NCI-H1417 treated with DMSO at 0.1 percent for 48 hours (cell line): ENCODE measurements around the gene ZNF436.

Source experiments
- DNase-seq: peaks from one replicate; lab custom pipeline; 2025; lab: John Stamatoyannopoulos, UW

Gene ZNF436

DNA sequence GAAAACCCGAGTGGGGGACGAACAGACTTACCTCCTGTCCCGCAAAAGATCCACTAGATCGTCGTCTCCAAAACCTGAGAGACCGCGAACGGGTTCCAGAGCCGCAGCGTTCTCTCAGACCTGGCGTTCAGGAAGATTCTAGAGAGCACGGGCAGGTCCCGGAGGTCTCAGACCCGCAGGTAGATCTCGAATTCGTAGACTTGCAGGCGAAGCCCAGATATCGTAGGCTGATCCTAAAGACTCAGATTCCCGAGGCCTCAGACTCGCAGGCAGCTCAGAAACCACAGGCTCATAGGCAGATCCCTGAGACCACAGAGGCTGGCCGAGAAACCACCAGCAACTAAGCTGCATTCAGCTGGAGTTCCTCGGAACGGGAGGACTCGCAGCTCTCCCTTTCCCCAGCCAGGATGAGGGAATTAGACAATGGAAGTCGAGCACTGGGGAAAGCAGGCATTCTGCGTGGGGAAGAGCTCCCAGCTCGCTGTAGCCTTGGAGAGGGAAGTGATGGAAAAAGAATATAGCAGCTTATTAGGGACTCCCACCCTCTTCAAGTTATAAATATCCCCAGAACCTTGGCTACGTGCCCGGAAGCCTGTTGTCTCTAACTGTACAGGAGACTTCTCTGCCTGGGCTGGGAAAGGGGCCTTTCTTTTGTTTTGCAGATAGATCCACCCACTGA lies at the start of gene ZNF436:
Gene ZNF436, minus strand, starts transcription at position 502 of the 679 bp plus-strand sequence. CDS start 1,831 bp downstream, outside the sequence.
- DNase-seq, result peak; percentile 60

DNA sequence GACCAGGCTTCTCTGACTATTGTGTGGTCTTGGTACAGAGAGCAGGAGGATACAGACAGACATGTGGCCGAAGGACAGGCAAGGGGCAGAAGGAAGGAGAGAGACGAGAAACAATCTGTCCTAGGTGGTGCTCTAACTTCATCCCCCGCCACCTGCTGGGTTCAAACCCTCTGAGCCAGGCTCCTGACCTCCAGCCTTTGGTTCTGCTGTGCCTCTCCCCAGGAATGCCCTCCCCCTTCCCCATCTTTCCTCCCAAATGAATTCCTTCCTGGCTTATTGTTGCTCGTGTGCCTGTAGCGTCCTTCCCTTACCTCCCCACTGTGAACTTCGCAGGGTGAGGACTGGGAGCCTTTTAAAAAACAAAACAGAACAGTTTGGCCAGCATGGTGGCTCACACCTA lies 49.5 kb upstream of the ZNF436 start:
- no peak for DNase-seq

DNA sequence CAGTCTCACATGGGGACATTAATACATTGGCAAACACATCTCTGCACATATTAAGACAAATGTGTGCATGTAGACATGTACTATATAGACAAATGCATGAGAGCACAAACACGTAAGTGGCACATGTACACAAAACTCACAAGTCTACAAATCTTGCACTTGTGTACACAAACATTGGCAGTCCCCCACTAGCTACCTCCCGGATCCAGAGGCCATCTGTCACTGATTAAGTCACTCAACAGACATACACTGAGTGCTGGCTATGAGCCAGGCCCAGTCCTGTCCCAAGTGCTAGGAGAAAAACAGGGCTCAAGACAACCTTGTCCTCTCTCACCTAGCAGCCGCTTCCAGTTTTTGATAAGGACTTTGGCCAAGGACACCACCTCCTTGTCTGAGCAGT lies 47.9 kb upstream of the ZNF436 start:
- DNase-seq, result no peak

DNA sequence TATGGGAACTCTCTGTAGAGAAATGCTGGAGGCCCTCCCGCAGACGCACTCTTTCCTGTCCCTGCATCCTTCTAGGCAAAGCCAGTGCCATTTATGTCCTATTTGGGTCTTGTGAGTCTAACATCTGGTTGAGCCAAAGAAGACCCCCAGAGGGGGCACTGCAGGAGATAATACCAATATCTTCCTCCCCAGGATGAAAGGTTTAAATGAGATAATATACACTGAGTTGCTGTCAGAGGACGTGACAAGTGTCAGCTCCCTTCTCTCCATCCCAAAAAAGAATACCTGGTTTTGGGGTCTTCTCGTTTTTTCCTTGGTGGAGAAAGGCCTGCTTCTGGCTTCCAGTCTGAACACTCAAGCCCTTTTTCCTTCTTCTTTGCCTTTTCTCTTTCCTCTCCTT lies 47.3 kb upstream of the ZNF436 start:
- DNase-seq, result no peak

DNA sequence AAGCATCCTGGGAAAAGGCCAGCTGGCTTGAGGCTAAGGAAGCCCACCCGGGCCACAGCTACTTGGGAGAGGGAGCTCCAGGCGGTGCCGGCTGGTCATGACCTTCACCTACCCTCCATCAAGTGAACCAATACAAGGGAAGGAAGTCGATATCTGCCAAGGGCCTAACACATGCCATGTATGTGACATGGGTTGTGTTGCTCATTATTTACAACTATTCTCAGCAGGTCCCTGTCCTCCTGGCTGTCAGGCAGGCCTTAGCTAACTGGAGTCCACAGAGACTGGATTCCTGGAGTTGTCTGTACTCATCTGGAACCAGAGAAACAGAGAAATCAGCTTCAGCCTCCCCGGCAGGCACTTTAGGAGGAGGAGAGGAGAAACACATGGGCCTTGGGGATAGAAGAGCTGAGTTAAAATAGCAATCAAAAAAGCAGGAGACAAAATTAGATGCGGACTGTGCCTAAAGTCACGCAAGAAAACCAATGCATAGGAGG lies 39.2 kb upstream of the ZNF436 start:
- no peak for DNase-seq

DNA sequence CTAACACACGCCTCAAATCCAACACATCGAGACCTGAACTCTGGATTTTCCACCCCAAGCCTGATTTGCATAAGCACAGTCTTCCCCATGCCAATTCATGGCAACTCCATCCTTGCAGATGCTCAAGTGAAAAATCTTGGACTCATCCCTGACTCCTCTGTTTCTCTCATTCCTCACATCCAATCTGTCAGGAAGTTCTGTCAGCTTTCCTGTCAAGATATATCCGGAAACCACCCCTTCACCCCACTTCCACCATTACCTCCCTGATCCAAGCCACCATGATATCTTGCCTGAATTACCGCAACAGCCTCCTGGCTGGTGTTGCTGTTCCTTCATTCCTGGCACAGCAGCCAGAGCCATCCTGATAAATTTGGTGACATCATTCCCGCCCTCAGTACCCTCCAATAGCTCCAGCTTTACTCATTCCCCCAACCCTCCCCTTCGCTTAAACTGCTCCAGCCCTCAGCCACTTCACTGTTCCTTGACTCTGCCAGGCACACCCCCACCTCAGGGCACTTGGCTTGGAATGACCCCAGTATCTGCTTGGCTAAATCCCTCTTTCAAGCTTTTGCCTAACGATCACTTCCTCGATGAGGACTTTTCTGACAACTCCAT lies 37.5 kb upstream of the ZNF436 start:
- DNase-seq, result no peak

DNA sequence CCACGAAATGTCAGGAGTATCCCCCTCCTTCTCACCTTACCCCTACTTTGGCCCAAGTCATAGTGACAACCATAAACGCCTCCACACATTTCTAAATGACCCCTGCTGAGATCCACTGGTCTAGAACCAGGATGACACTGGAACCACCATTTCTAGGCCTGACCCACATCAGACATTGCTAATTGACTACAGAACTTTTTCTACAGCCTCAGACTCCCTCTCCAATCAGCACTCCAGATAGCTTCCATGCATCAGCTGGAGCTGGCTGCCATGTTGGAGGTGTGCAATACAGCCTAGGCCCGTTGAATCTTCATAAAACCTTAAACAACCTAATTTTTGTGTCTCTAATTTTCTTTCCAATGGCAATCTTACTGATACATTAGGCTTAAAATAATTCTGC lies 36.3 kb upstream of the ZNF436 start:
- no peak for DNase-seq

DNA sequence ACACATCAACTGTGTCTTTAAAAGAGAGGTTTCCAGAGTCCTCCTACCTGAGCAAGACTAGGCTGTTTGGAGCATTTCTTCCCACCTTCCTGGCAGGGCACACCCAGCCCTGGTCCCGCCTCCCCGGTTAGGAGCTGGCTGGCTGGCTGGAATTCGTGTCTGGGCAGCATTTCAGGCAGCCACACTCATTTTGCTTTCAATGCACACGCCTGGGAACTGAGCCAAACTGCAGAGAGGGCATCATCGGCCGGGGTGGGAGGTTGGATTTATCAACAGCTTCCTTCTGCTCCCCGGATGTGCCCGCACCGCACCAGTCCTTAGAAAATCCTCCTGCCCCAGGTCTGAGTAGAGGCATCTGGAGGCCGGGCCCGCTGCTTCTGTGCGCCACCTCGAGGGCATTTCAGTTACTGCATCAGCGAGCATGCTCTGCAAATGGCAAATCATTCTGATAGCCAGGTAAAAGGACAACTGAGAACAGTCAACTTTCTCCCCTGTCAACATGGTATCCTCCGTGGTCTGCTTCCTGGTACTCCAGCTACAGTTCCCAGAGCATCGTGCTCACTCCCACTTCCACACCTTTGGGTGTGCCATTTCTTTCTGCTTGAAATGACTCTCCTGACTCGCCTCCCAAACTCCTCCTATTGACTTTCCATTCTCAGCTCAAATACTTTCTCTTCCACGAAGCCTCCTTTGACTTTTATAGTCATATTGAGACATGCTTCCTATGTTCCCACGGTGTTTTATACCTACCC lies 34.3 kb upstream of the ZNF436 start:
- DNase-seq, result peak; percentile 45

DNA sequence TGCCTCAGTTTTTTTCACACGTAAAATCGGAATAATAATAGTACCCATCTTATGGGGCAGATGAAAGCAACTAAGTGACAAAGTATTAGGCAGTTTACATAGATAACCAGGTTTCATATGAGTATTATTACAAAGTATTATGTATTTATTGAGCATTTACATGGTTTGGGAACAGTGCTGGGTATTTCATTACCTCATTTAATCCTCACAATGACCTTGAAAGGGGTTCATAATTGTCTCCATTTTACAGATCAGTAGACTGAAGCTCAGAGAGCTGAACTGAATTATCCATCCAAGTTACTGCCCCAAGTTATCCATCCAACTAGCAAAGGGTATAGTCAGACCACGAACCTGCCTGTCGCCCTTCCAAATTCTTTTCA lies 33.7 kb upstream of the ZNF436 start:
- DNase-seq, result no peak

DNA sequence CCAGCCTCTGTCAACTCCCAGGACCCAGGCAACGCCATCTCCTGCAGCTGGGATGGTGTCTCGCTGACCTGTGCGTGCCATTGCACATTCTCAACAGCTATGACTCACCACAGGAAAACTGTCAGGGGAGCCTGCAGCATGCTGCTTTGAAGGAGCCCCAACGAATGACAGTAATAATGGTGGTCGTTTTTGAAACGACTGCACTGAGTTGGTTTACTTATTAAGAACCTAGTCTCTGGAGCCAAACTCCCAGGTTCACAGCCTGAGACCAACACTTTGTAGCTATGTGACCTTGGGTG lies 33.4 kb upstream of the ZNF436 start:
- DNase-seq, result no peak

DNA sequence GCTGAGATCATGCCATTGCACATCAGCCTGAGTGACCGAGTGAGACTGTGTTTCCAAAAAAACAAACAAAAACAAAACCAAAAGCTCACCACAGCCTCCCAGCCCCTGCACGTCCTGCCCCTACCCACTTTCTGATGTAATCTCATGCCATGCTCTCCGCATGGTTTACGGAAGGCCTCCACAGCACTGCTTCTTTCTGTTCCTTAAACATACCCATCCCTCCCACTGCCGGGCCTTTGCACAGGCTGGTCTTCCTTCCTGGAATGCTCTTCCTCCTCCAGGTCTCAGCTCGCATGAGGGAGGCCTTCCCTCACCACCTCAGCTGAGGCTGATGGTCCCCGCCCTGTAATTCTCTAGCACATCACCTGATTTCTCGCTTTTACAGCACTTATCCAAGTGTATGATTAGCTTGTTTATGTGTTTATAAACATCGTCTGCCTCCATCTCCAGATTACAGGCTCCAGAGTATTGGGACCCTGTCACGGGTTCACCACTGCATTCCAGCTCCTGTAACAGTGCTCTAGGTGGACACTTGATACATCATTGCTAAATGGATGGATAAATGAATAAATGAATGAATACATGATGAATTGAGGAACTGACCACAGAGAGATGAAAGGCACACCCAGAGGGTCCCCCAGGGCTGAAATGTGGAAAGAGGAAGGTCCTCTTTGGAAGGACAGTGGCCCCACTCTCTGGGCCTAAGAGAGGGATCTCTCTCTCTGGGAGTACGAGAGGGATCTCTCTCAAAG lies 32.8 kb upstream of the ZNF436 start:
- DNase-seq, result no peak

DNA sequence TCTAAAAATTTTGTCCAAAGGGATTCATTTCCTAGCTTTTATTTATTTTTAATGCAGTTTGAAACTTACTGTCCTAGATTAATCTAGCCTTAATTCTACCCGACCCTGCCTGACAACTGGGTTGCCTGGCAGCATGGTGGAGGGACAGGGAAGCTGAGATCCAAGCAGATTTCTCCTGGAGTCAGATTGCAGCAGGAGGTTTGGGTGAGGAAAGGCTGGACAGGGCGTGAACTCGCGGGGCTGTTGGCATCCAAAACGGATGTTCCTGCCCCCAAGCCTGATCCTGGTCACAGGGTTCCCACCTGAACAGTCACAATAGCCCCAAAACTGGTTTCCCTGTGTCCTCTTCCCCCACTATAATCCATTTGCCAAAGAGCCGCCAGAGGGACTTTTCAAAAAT lies 31.7 kb upstream of the ZNF436 start:
- DNase-seq, result no peak

DNA sequence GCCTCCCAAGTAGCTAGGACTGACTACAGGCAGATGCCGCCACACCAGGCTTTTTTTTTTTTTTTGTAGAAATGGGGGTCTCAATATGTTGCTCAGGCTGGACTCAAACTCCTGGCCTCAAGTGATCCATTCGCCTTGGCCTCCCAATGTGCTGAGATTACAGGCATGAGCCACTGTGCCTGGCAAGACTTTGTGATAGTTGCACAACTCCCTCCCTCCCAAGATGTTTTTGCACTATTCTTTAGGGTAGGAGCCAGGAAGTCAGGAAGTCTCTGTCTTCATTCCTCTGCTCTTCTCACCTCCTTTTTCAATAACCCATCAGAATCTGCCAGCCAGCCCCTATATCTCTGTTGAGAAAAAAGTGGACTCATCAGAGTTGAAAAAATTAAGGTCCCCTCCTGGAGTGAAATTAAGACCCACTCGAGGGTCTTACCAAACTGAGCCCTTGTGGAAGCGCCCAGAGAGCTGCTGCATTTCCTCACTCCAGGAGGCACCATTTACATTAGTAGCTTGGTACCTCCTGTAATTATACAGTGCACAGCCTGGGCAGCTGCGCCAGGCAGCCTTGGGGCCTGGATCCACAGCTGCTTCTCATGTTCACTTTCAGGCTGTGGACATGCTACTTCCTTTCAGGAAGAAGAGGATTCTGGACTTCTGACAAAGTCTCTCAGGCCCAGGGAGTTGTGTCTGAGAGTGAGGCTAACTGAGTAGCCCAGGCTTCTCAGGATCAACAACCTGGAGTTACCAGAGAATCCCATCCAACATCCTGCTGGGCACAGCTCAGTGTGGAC lies 30.9 kb upstream of the ZNF436 start:
- no peak for DNase-seq

DNA sequence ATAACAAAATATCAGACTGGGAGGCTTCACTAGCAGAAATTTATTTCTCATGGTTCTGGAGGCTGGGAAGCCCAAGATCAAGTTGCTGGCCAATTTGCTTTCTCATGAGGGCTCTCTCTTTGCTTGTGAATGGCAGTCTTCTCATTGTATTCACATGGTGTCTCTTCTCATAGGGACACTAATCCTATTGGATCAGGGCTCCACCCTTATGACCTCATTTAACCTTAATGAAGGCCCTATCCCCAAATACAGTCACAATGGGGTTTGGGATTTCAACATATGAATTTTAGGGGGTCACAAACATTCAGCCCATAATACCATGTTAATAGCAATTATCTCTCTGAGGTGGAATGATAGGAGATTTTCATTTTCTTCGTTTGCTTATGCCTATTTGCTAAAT lies 29.6 kb upstream of the ZNF436 start:
- DNase-seq, result no peak

DNA sequence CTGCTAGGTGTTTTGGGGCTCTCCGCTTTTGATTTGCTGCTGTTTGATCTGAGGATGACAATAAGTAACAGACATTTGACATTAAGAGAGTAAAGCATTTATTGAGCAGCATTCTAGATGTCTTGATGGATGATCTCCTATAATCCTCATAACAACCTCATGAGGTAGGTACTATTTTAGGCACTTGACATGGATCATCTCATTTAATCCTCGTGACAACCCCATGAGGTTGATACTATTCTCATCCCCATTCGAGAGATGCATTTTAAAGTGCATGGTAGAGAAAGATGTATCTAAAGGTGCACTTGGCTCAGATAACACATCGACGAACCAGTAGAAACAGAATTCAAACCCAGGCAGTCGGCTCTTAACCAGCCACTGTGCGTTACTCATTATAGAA lies 28.3 kb upstream of the ZNF436 start:
- no peak for DNase-seq

DNA sequence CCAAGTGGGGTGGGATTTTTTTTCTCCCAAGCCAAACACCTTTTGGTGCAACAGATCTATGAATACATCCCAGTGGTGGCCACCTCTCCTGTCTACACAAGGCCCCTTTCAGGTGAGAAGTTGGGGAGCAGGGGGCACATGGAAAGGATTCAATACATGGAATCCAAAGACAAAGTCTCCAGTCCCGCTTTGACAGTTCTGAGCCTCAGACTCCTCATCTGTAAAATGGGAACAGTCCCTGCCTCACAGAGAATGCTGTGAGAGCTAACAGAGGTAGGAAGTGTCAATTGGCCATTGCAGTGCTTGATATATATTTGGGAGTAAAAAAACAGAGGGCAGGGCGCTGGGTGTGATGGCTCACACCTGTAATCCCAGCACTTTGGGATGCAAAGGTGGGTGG lies 26.7 kb upstream of the ZNF436 start:
- DNase-seq, result no peak

DNA sequence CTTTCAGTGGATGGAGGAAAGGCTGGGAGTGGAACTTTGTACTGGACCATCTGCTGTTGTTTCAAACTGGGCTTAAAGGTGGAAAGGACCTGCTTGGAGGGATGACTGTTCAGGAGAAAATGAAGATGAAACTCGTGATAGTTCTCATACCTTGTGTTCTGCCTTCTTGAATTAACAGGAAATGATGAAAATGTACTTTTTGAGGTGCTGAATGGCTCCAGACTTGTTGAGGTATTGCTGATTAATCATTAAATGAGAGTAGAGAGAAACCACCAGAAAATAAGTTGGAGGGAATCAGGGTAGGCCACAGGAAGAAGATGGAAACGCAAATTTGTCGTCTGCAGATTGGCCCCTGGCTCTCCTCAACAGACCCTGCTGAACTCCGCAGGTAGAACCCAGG lies 26.2 kb upstream of the ZNF436 start:
- no peak for DNase-seq

DNA sequence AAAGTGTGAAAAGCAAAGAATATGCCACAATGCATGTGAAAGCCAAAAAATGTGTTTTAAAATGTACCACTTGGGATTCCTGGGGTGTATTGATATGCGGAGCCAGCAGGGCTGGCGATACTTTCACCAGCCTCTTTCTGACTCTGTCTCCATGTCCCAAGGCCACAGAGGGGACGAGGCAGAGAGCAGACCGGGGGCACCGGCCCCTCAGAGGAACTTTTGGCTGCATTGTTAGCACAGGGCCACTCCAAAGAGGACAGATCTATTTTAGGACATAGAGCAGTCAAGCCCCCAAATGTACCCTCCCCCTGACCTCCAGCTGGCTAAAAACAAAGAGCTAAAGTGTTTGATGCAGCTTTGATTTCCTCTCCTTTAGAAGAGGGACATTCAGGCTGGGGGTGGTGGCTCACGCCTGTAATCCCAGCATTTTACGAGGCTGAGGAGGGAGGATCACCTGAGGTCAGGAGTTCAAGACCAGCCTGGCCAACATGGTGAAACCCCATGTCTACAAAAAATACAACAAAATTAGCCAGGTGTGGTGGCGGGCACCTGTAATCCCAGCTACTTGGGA lies 25.6 kb upstream of the ZNF436 start:
- no peak for DNase-seq

DNA sequence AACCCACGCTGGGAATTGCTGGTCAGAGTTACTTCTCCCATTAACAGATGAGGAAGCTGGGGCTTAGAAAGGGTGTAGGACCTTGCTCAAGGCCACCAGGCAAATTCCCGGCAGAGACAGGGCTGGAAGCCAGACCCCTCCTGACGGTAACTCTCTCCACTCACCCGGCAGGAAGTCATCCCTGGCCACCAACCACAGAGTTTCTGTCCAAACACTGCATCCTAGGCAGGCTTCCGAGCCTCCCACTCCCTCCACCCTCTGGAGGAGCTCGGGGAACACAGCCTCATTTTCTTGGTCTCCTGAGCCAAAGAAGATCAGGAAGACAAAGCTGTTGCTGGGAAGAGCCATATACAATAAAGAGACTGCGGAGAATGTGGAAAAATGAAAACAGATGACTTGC lies 25.0 kb upstream of the ZNF436 start:
- DNase-seq, result no peak

DNA sequence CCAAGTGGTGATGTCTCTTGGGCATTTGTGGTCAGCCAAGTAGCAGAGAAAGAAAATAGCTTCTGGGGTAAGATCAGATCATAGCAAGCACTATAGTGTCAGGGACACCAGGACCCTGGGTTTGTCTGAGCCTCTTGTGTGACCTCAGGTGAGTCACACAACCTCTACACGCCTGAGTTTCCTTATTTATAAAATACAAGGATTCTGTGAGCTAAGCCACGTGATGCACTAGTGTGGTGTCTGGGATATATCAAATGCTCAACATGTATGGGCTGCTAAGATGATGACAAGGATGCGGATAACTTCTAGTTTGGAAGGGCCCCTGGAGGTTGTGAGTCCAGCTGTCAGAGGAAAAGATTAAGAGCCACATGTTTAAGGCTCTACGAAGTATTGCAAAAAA lies 24.5 kb upstream of the ZNF436 start:
- DNase-seq, result no peak

DNA sequence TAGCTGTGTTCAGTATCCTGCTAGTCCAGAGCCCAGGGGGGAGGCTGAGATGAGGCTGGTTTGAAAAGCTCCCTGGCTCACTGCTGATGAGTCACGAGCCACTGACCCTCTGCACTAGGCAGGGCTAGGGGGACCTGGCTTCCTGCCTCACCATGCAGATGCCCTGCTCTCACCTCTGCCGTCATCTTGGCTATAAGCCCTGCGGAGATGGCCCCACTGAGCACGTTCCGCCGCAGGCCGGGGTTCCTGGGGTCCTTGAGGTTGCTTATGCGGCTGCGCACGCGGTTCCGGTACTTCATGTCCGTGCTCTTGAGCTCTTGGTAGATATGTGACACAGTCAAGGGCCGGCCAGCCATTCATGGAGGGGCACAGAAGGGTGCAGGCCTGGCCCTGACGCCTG lies 24.1 kb upstream of the ZNF436 start:
- DNase-seq, result no peak
